Chondrocyte (in vitro differentiated cells): ENCODE measurements around the gene PERP. TPM values are rescaled to one million over a fixed set of nuclear protein-coding genes. Genes with fewer than 3 reads are reported as not detected.
A peak's percentile ranks its signal among the peaks of the same experiment; 100 is the strongest.

Experiments used
- DNase-seq: peaks from one replicate; pipeline ENCODE4 v3.0.0; 2021; ENCODE audit warnings: mixed read lengths, low spot score
- H3K27ac Mint-ChIP-seq: one replicate; pipeline ENCODE4 v1.8.0; 2021; ENCODE audit warnings: mild to moderate bottlenecking, moderate library complexity, mixed read lengths; ENCODE audit not compliant: unreplicated experiment
- H3K27me3 Mint-ChIP-seq: 2 replicates; pipeline ENCODE4 v1.8.0; 2021; ENCODE audit warnings: low read depth, mixed read lengths
- H3K36me3 Mint-ChIP-seq: 2 replicates; pipeline ENCODE4 v1.8.0; 2021; ENCODE audit warnings: low read depth, mixed read lengths
- H3K4me1 Mint-ChIP-seq: 2 replicates; pipeline ENCODE4 v1.8.0; 2021; ENCODE audit warnings: low read depth, mild to moderate bottlenecking, mixed read lengths
- H3K4me3 Mint-ChIP-seq: one replicate; pipeline ENCODE4 v1.8.0; 2021; ENCODE audit warnings: mild to moderate bottlenecking, moderate library complexity, mixed read lengths; ENCODE audit not compliant: unreplicated experiment
- H3K9me3 Mint-ChIP-seq: 2 replicates; pipeline ENCODE4 v1.8.0; 2021; ENCODE audit warnings: low read depth, mixed read lengths
- CTCF ChIP-seq: fragments of 200-600 bp; sonication (generic); IDR thresholded peaks from 2 replicates; pipeline ENCODE4 v1.5.0; 2021; ENCODE audit warnings: antibody characterized with exemption, mild to moderate bottlenecking, moderate library complexity
- total RNA-seq: library from RNA; stranded (reverse); gene quantifications from 3 replicates; pipeline ENCODE4 v1.2.1, GENCODE V29; 2021

The PERP gene
- total RNA-seq, 1 donor from 2014 or later = 53.6 TPM

GRCh38 chr6:138116661-138116999, 9.4 kb upstream of the PERP start:
- H3K4me1 Mint-ChIP-seq = peaks cover 3% of the 10 kb centered on the region
- no peak for DNase-seq
- no peak overlapping the region for H3K27ac Mint-ChIP-seq
- TF ChIP-seq CTCF = no peak
- peaks cover 3% of the 10 kb centered on the region for H3K9me3 Mint-ChIP-seq
- H3K27me3 Mint-ChIP-seq = peaks cover 29% of the 10 kb centered on the region
- H3K4me3 Mint-ChIP-seq = no peak overlapping the region
- H3K36me3 Mint-ChIP-seq = no peaks in the 10 kb centered on the region

GRCh38 chr6:138115877-138116660, 8.8 kb upstream of the PERP start:
- Mint-ChIP-seq H3K36me3 (no peaks in the 10 kb centered on the region), H3K4me1 (peaks cover 3% of the 10 kb centered on the region), H3K27me3 (peaks cover 28% of the 10 kb centered on the region), H3K27ac (no peak overlapping the region), H3K4me3 (no peak overlapping the region), H3K9me3 (peaks cover 3% of the 10 kb centered on the region)
- TF ChIP-seq CTCF = peak; percentile 89
- DNase-seq = no peak

GRCh38 chr6:138115201-138115600, 8.0 kb upstream of the PERP start:
- Mint-ChIP-seq H3K36me3 (no peaks in the 10 kb centered on the region), H3K4me1 (peaks cover 3% of the 10 kb centered on the region), H3K9me3 (peaks cover 3% of the 10 kb centered on the region), H3K27ac (no peak overlapping the region), H3K4me3 (no peak overlapping the region), H3K27me3 (peaks cover 22% of the 10 kb centered on the region)
- no peak for DNase-seq
- no peak for TF ChIP-seq CTCF

- TF ChIP-seq CTCF = no peak
- no peaks in the 10 kb centered on the region for H3K9me3 Mint-ChIP-seq
- peaks cover 22% of the 10 kb centered on the region for H3K27me3 Mint-ChIP-seq
- no peak overlapping the region for H3K27ac Mint-ChIP-seq
- no peaks in the 10 kb centered on the region for H3K36me3 Mint-ChIP-seq
- no peak for DNase-seq
- no peak overlapping the region for H3K4me3 Mint-ChIP-seq
- peaks cover 7% of the 10 kb centered on the region for H3K4me1 Mint-ChIP-seq
These were observed 6.5 kb upstream of the PERP start for GRCh38 chr6:138113588-138114210.

GRCh38 chr6:138110229-138110628, 3.0 kb upstream of the PERP start:
- no peak for DNase-seq
- TF ChIP-seq CTCF = no peak
- Mint-ChIP-seq H3K36me3 (no peaks in the 10 kb centered on the region), H3K9me3 (no peaks in the 10 kb centered on the region), H3K27me3 (peaks cover 16% of the 10 kb centered on the region), H3K4me1 (peaks cover 24% of the 10 kb centered on the region), H3K4me3 (no peak overlapping the region), H3K27ac (no peak overlapping the region)
